Measurements from ENCODE around the gene CST1. TPM values are rescaled to one million over a fixed set of nuclear protein-coding genes. Genes with fewer than 3 reads are reported as not detected.
"Not testable (repeated sequence)": the region's sequence is repeated elsewhere in the genome, so short reads cannot be mapped to it uniquely, and the experiment has no call there.

Gene CST1
- polyA plus RNA-seq (ENCODE audit: insufficient read length) = not detected
- long read RNA-seq, donor 1 = 0 reads
- long read RNA-seq, donor 2 = 0 reads
- long read RNA-seq, donor 3 = 0 reads
- long read RNA-seq, donor 4 = 0 reads
- long read RNA-seq, donor 5 = 0 reads
- long read RNA-seq, donor 6 = 0 reads
- long read RNA-seq, donor 7 = 0 reads
- long read RNA-seq, donor 8 = 0 reads

- DNase-seq = not testable (repeated sequence)
Measured at GRCh38 chr20:23750786-23751185, at the start of gene CST1. TSS of gene CST1 (minus strand) at chr20:23750935. CDS start at chr20:23750866, 69 bp downstream.

GRCh38 chr20:23799216-23799847 is 48.6 kb upstream of the CST1 start:
- not testable (repeated sequence) for DNase-seq

GRCh38 chr20:23795526-23795925 is 44.8 kb upstream of the CST1 start:
- DNase-seq = no peak

GRCh38 chr20:23794841-23795240 is 44.1 kb upstream of the CST1 start:
- no peak for DNase-seq

GRCh38 chr20:23794065-23794464 is 43.3 kb upstream of the CST1 start:
- DNase-seq = no peak

- no peak for DNase-seq
Measured at GRCh38 chr20:23783447-23783846, 32.7 kb upstream of the CST1 start.

GRCh38 chr20:23782366-23782983 is 31.7 kb upstream of the CST1 start:
- no peak for DNase-seq

GRCh38 chr20:23778676-23779075 is 27.9 kb upstream of the CST1 start:
- not testable (repeated sequence) for DNase-seq

GRCh38 chr20:23777380-23777779 is 26.6 kb upstream of the CST1 start:
- DNase-seq = not testable (repeated sequence)

GRCh38 chr20:23776067-23776771 is 25.5 kb upstream of the CST1 start:
- DNase-seq = peak; percentile 57

- no peak for DNase-seq
Measured at GRCh38 chr20:23774081-23774480, 23.3 kb upstream of the CST1 start.

- no peak for DNase-seq
Measured at GRCh38 chr20:23773579-23773978, 22.8 kb upstream of the CST1 start.

- no peak for DNase-seq
Measured at GRCh38 chr20:23773127-23773526, 22.4 kb upstream of the CST1 start.

GRCh38 chr20:23772074-23772473 is 21.3 kb upstream of the CST1 start:
- no peak for DNase-seq

GRCh38 chr20:23770384-23770783 is 19.6 kb upstream of the CST1 start:
- no peak for DNase-seq

GRCh38 chr20:23768520-23768919 is 17.8 kb upstream of the CST1 start:
- DNase-seq = not testable (repeated sequence)

GRCh38 chr20:23766531-23766930 is 15.8 kb upstream of the CST1 start:
- no peak for DNase-seq

GRCh38 chr20:23765578-23765977 is 14.8 kb upstream of the CST1 start:
- DNase-seq = no peak

GRCh38 chr20:23764630-23765029 is 13.9 kb upstream of the CST1 start:
- DNase-seq = not testable (repeated sequence)

- DNase-seq = no peak
Measured at GRCh38 chr20:23763345-23763744, 12.6 kb upstream of the CST1 start.

GRCh38 chr20:23759306-23759940 is 8.7 kb upstream of the CST1 start:
- no peak for DNase-seq

- not testable (repeated sequence) for DNase-seq
Measured at GRCh38 chr20:23756792-23757191, 6.1 kb upstream of the CST1 start.

Measured in left kidney (tissue), 8 donors.